HUES6 (cell line): Measurements from ENCODE around the gene NSUN2.
A peak's percentile ranks its signal among the peaks of the same experiment; 100 is the strongest.

Experiments used
- H3K27ac ChIP-seq: 2 replicates; pipeline ENCODE4 v1.7.0; 2013; ENCODE audit warnings: low read depth, mild to moderate bottlenecking, low read length, inconsistent platforms
- H3K27me3 ChIP-seq: 2 replicates; pipeline ENCODE4 v1.6.1; 2013; ENCODE audit warnings: low read length; ENCODE audit not compliant: control insufficient read depth, insufficient read depth
- H3K36me3 ChIP-seq: 2 replicates; pipeline ENCODE4 v1.6.1; 2013; ENCODE audit warnings: low read length; ENCODE audit not compliant: control insufficient read depth, insufficient read depth
- H3K4me1 ChIP-seq: 2 replicates; pipeline ENCODE4 v1.6.1; 2013; ENCODE audit warnings: low read length; ENCODE audit not compliant: control insufficient read depth, insufficient read depth
- H3K4me3 ChIP-seq: 2 replicates; pipeline ENCODE4 v1.5.1; 2013; ENCODE audit warnings: low read depth, low read length
- H3K9ac ChIP-seq: one replicate; pipeline ENCODE4 v1.6.1; 2013; ENCODE audit warnings: mild to moderate bottlenecking, low read length
- H3K9me3 ChIP-seq: 2 replicates; pipeline ENCODE4 v1.6.1; 2013; ENCODE audit warnings: low read depth, low read length; ENCODE audit not compliant: control insufficient read depth, insufficient read depth

Gene NSUN2

DNA sequence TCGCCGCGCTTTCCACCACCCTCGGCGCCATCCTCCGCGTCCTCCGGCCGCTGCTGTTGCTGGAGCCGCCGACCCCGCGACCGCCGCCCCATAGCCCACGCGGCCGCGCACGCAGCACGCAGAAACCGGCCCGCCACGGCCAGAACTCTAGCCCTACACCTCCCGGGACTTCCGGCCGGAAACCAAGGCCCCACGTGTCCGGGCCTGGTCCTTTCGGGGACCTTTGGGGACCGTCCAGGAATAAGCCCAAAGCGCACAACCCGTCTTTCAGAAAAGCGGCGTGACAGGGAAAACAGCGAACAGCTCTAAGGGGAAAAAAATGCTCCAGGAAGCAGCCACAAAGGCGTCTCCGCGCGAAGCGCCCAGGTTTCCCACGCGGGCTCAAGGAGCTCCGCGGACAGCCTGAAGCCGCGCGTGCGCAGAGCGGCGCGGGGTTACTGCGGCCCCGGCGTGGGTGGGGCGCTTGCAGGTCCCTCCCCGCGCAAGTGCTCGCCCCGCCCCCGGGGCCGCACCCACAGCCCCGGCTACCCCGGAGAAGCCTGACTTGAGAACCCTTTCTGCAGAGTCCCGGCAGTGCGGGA lies at the start of gene NSUN2, which contains the start of gene SRD5A1:
Gene NSUN2 (minus strand): TSS at position 157 of the 581 bp plus-strand sequence. CDS start 65 bp downstream, at position 92.
Gene SRD5A1 (plus strand): TSS at position 553 of the 581 bp plus-strand sequence. CDS start 137 bp downstream, outside the sequence.
- H3K9me3 ChIP-seq: no peaks in the 10 kb centered on the region
- peak within 1 kb of the TSS; percentile 99 for H3K27ac ChIP-seq
- peaks cover 40% of the 10 kb centered on the region for H3K36me3 ChIP-seq
- H3K4me3 ChIP-seq: peak within 1 kb of the TSS; percentile 93
- H3K27me3 ChIP-seq: no peaks in the 10 kb centered on the region
- peaks cover 6% of the 10 kb centered on the region; the same call in 1 of the 2 replicates for H3K4me1 ChIP-seq
- peak within 1 kb of the TSS; percentile 100 for H3K9ac ChIP-seq

DNA sequence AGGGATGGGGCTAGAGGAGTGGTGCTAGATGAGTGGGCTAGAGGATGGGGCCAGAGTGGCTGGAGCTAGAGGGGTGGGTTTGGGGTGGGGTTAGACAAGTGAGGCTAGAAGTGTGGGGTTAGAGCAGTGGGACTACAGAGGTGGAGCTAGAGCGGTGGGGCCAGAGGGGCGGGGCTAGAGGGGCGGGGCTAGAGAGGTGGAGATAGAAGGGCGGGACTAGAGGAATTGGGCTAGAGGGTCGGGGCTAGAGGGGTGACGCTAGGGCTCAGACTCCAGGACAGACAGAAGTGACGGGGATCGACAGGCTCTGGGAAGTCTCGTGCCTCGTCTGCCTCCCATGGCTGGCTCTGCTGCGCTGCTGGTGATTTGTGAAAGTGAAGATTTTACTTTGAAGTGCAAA lies 49.4 kb upstream of the NSUN2 start:
- H3K4me1 ChIP-seq: no peaks in the 10 kb centered on the region
- H3K9me3 ChIP-seq: no peaks in the 10 kb centered on the region
- H3K36me3 ChIP-seq: no peaks in the 10 kb centered on the region

DNA sequence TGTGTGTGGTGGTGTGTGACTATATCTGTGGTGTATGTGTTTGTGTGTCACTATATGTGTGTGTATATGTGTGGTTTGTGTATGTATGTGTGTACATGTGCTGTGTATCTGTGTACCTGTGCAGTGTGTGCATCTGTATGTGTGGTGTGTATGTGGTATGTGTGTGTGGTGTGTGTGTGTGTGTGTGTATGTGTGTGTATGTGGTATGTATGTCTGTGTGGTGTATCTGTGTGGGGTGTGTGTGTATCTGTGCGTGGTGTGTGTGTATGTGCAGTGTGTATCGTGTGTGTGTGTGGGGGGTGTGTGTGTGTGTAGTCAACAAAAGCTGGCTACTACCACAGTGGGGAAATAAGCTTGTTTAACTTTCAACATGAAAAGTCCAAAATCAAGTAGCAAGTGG lies 48.8 kb upstream of the NSUN2 start:
- H3K27me3 ChIP-seq: peaks cover 8% of the 10 kb centered on the region; the same call in 1 of the 2 replicates
- H3K4me3 ChIP-seq: no peak overlapping the region
- no peaks in the 10 kb centered on the region for H3K4me1 ChIP-seq
- no peaks in the 10 kb centered on the region for H3K36me3 ChIP-seq
- peaks cover under 1% of the 10 kb centered on the region; the same call in 1 of the 2 replicates for H3K9me3 ChIP-seq
- H3K27ac ChIP-seq: no peak overlapping the region
- no peak overlapping the region for H3K9ac ChIP-seq

More for the DNA sequence above, 49.4 kb upstream of the NSUN2 start:
- Histone ChIP-seq H3K9ac (no peak overlapping the region), H3K27ac (no peak overlapping the region), H3K4me3 (no peak overlapping the region), H3K27me3 (peaks cover 9% of the 10 kb centered on the region)

DNA sequence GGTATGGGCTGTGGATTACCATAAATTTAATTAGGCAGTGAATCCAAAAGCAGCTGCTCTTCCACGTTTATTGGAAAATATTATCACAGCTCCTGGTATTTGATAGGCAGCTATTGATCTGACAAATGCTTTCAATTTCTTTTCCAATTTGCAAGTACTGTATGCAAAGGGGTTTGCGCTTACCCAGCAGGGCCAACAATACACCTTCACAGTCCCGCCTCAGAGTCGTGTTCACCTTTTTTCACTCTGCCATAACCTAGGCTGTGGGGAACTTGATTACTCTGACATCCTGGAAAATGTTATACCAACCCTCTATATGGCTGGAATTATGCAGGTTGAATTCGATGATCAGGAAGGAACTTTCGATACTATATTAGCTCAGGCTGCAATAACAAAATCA lies 48.1 kb upstream of the NSUN2 start:
- Histone ChIP-seq H3K36me3 (no peaks in the 10 kb centered on the region), H3K27ac (no peak overlapping the region), H3K4me3 (no peak overlapping the region), H3K4me1 (no peaks in the 10 kb centered on the region), H3K9me3 (peaks cover 8% of the 10 kb centered on the region), H3K9ac (no peak overlapping the region), H3K27me3 (peaks cover 4% of the 10 kb centered on the region; the same call in 1 of the 2 replicates)

DNA sequence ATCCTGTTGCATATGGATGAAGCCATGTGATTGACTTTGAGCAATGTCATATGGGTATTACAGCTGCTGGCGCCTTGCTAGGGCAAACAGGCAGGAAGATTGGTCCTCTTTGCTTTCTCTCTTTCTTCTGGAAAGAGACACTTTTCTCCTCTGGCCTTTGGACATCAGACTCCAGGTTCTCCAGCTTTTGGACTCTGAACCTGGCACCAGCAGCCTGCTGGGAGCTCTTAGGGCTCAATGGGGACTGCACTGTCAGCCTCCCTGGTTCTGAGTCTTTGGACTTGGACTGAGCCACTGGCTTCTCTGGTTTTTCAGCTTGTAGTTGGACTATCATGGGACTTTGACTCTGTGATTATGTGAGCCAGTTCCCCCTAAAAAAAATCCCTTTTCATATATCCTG lies 45.5 kb upstream of the NSUN2 start:
- Histone ChIP-seq H3K4me3 (no peak overlapping the region), H3K9ac (no peak overlapping the region), H3K36me3 (no peaks in the 10 kb centered on the region; the same call in 1 of the 2 replicates), H3K27ac (no peak overlapping the region), H3K9me3 (peaks cover 19% of the 10 kb centered on the region), H3K27me3 (no peaks in the 10 kb centered on the region), H3K4me1 (no peaks in the 10 kb centered on the region)

DNA sequence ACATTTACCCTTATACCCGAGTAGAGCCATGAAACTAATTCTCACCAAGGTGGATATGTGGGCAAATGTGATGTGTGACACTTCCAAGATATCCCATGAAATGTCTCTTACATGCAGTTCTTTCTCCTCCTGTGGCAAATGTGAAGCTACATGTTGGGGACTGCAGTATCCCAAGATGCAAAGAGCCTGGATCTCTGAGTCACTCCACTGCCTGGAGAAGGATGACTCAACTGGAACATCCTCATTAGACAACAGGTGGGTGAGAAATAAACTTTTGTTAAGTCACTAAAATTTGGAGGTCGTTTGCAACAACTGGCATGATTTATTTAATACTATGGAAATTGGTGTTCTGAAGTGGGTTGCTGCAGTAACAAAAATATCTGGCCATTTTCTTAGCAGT lies 43.9 kb upstream of the NSUN2 start:
- Histone ChIP-seq H3K4me1 (no peaks in the 10 kb centered on the region), H3K27ac (no peak overlapping the region), H3K36me3 (no peaks in the 10 kb centered on the region; the same call in 1 of the 2 replicates), H3K9me3 (peaks cover 26% of the 10 kb centered on the region), H3K4me3 (no peak overlapping the region), H3K9ac (no peak overlapping the region), H3K27me3 (no peaks in the 10 kb centered on the region)

DNA sequence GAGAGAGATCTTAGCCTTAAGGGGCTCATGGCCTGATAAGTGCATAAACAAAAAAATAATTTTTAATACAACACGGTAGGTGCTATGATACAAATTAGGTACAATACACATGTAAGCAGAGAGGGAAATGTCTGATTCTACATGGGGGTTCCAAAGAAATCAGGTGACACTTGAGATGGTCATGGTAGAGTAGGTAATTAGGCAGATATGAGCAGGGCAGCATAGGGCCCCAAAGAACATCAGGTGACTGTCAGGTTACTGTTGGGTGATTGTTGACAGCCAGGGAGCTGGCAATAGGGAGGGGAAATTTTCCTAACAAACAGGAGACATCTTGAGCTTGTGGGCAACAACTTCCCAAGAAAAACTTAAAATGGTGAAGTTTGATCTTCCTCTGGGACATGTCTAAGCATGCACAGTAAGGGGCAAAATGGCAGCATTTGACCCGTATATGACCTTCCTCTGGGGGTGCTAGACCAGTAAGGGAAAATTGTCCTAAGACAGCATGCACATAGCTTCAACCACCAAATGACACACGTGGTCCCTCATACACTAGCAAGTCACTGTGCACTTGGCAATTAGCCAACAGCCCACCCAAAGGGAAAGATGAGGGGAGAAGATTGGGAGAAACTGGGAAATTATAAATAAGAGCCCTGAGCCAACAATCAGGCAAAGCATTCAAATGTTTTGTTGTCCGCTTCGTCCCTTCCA lies 43.1 kb upstream of the NSUN2 start:
- H3K27me3 ChIP-seq: no peaks in the 10 kb centered on the region
- H3K4me3 ChIP-seq: no peak overlapping the region
- H3K36me3 ChIP-seq: no peaks in the 10 kb centered on the region; the same call in 1 of the 2 replicates
- H3K9ac ChIP-seq: no peak overlapping the region
- no peaks in the 10 kb centered on the region for H3K4me1 ChIP-seq
- no peak overlapping the region for H3K27ac ChIP-seq
- peaks cover 26% of the 10 kb centered on the region for H3K9me3 ChIP-seq

DNA sequence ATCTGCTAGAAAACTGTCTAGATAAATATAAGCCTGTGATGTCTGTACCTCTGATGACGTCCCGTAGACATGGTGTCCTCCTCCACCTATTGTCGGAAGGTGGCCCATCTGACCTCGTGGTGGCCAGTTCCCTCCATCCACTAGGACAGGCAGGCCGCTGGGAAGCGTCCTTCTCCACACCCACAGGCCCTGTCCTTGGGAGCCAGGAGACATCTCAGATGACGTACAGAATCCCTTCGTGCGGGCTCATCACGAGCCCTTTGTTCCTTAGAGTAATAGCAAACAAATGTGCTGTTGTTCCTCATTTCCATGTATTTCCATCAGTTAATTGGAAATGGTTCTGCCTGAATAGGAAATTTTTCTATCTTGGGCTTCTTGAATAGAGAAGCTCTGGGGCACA lies 42.0 kb upstream of the NSUN2 start:
- Histone ChIP-seq H3K27ac (no peak overlapping the region), H3K36me3 (peaks cover 5% of the 10 kb centered on the region), H3K9ac (no peak overlapping the region), H3K4me1 (no peaks in the 10 kb centered on the region), H3K4me3 (no peak overlapping the region), H3K27me3 (no peaks in the 10 kb centered on the region), H3K9me3 (peaks cover 26% of the 10 kb centered on the region)

DNA sequence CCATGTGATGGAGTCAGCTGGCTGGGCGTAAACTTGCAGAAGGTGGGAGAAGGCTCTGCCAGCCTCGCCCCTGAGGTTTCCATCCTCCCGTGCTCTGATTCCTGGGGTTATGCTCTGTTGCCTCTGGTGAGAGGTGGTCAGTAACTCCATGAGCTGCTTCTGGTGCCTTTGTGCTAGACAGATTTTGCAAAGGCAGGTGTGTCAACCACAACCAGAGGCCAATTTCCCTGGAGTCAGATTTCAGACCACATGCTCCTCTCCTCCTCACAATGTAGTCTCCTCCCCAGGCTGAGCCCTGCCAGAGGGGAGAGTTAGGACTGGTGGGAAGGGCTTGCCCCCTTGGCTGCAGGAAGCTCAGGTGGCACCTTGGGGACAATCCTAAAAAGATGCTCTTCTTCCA lies 41.6 kb upstream of the NSUN2 start:
- Histone ChIP-seq H3K27ac (no peak overlapping the region), H3K9ac (no peak overlapping the region), H3K27me3 (no peaks in the 10 kb centered on the region), H3K4me3 (no peak overlapping the region), H3K9me3 (peaks cover 26% of the 10 kb centered on the region), H3K4me1 (no peaks in the 10 kb centered on the region), H3K36me3 (peaks cover 7% of the 10 kb centered on the region)

DNA sequence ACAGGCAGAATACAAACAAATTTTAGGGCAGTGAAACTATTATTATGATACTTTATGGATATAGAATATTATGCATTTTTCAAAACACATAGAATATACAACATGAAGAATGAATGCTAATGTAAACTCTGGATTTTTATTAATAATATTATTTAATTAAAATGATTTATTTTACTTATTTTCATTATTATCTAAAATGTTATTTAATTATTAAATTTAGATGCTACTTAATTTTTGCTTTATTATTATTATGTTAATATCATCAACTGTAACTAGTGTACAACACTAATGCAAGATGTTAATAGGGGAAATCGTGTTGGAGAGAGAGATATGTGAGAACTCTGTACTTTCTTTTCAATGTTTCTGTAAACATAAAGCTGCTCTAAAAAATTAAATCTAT lies 41.1 kb upstream of the NSUN2 start:
- H3K9me3 ChIP-seq: peaks cover 26% of the 10 kb centered on the region
- H3K27me3 ChIP-seq: no peaks in the 10 kb centered on the region
- no peak overlapping the region for H3K9ac ChIP-seq
- peaks cover 7% of the 10 kb centered on the region for H3K36me3 ChIP-seq
- no peaks in the 10 kb centered on the region for H3K4me1 ChIP-seq
- H3K4me3 ChIP-seq: no peak overlapping the region
- no peak overlapping the region for H3K27ac ChIP-seq

DNA sequence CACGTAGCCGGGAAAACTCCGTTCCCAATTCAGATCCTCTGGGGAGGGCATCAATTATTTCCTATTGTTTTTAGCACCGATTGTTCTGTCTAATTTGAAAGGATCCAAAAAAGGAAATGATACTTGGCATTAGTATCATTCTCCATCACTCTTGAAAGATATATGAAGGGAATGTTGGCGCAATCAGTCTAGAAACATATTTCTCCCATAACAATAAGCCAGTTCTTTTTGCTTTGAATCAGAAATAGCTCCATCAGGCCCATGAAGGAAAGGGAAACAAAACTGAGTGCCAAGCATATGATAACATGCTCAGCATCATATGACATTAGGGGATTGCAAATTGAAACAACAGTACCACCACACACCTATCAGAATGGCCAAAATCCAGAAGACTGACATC lies 40.2 kb upstream of the NSUN2 start:
- H3K4me3 ChIP-seq: no peak overlapping the region

More for the DNA sequence above, 40.2 kb upstream of the NSUN2 start:
- H3K4me1 ChIP-seq: peaks cover 3% of the 10 kb centered on the region; the same call in 1 of the 2 replicates
- no peak overlapping the region for H3K27ac ChIP-seq
- peaks cover 26% of the 10 kb centered on the region for H3K9me3 ChIP-seq
- no peaks in the 10 kb centered on the region for H3K27me3 ChIP-seq
- peaks cover 7% of the 10 kb centered on the region for H3K36me3 ChIP-seq
- no peak overlapping the region for H3K9ac ChIP-seq
